Peyer's patch (tissue), 4 donors: ENCODE measurements around the gene PSMB1.

ENCODE experiments used
- CTCF ChIP-seq, 6 experiments: fragments of 450-650 bp in 4 of 6; fragments of 200-600 bp in 2 of 6; sonication (generic) in 1 of 6; IDR thresholded peaks; one replicate each; pipeline ENCODE4 v1.5.1; 2017 to 2019; ENCODE audit warnings: antibody characterized with exemption in 6 of 6, mild to moderate bottlenecking in 3 of 6, moderate library complexity in 1 of 6
- POLR2A ChIP-seq, 2 donors: fragments of 450-650 bp; IDR thresholded peaks; one replicate each; pipeline ENCODE4 v1.5.1; 2017; ENCODE audit warnings: antibody characterized with exemption in 2 of 2, mild to moderate bottlenecking in 2 of 2, moderate library complexity in 2 of 2

DNA sequence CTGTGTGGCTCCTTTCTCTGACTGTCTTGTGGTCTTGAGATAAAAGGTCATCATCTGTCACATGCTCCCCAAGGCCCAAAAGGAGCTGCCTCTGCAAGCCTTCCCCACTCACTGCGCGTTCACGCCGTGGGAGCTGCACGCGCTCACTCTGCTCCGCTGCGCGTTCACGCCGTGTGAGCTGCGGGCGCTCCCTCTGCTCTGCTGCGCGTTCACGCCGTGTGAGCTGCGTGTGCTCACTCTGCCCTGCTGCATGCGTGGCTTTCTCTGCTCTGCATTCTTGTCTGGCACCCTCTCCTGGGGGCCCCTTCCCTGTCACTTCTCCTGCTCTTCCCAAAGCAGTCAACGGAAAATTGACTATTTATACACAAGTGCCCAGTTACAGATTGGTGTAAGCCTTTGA lies 42.5 kb downstream of the PSMB1 start:
- TF ChIP-seq CTCF (IDR thresholded peaks at IDR 0.05) (no peak), POLR2A (IDR thresholded peaks at IDR 0.05) (no peak)
